Caco-2 (cell line): ENCODE results near the gene RAC2. TPM values are rescaled to one million over a fixed set of nuclear protein-coding genes. Genes with fewer than 3 reads are reported as not detected.

ENCODE experiments used
- BruUV-seq: library from RNA; stranded (reverse); fragments of 400-500 nt; replicated peaks from 2 replicates; lab custom pipeline; 2021; lab: Mats Ljungman, UMichigan
- CTCF ChIA-PET: fragments of 300-600 bp; sonication (Branson Sonifier 250); formaldehyde crosslinking; loops from one replicate; lab custom pipeline; 2022; ENCODE audit warnings: antibody characterized with exemption; lab: Charles Lee
- POLR2A ChIA-PET: fragments of 300-600 bp; sonication (Branson Sonifier 250); formaldehyde crosslinking; loops from one replicate; lab custom pipeline; 2022; ENCODE audit warnings: antibody characterized with exemption; lab: Charles Lee
- DNase-seq, 2 experiments: peaks; one replicate each; pipeline versions ENCODE4 v3.0.0 to v3.0.0-alpha.2; 2020 to 2022
- H3K27me3 ChIP-seq: replicated peaks from 2 replicates; pipeline ENCODE4 v1.6.0; 2011; ENCODE audit warnings: low read length; ENCODE audit not compliant: control insufficient read depth, insufficient read depth
- H3K36me3 ChIP-seq: 2 replicates; pipeline ENCODE4 v1.5.1; 2011; ENCODE audit warnings: low read length; ENCODE audit not compliant: control insufficient read depth, insufficient read depth
- H3K4me1 ChIP-seq: fragments of 250-450 bp; sonication (Bioruptor Pico); 2 replicates; pipeline ENCODE4 v1.5.1; 2020; ENCODE audit warnings: mild to moderate bottlenecking
- H3K4me3 ChIP-seq: 2 replicates; pipeline ENCODE4 v1.5.1; 2011; ENCODE audit warnings: low read depth, mild to moderate bottlenecking, control low read depth, low read length
- H3K9me3 ChIP-seq: fragments of 250-450 bp; sonication (Bioruptor Pico); 2 replicates; pipeline ENCODE4 v1.5.1; 2020; ENCODE audit warnings: mild to moderate bottlenecking, moderate library complexity
- H3K27ac Mint-ChIP-seq: one replicate; pipeline ENCODE4 v1.8.0; 2022; ENCODE audit warnings: mixed read lengths; ENCODE audit not compliant: unreplicated experiment
- H3K27me3 Mint-ChIP-seq: one replicate; pipeline ENCODE4 v1.8.0; 2022; ENCODE audit warnings: mixed read lengths; ENCODE audit not compliant: insufficient read depth, unreplicated experiment
- H3K36me3 Mint-ChIP-seq: one replicate; pipeline ENCODE4 v1.8.0; 2022; ENCODE audit warnings: mild to moderate bottlenecking, mixed read lengths; ENCODE audit not compliant: insufficient read depth, unreplicated experiment
- H3K4me1 Mint-ChIP-seq: one replicate; pipeline ENCODE4 v1.8.0; 2022; ENCODE audit warnings: low read depth, mixed read lengths; ENCODE audit not compliant: unreplicated experiment
- H3K4me3 Mint-ChIP-seq: one replicate; pipeline ENCODE4 v1.8.0; 2022; ENCODE audit warnings: mild to moderate bottlenecking, moderate library complexity, mixed read lengths; ENCODE audit not compliant: unreplicated experiment
- H3K9me3 Mint-ChIP-seq: one replicate; pipeline ENCODE4 v1.8.0; 2022; ENCODE audit warnings: mixed read lengths; ENCODE audit not compliant: unreplicated experiment
- CTCF ChIP-seq, 2 experiments: fragments of 200-600 bp in 1 of 2; IDR thresholded peaks; 1 replicate in 1 of 2; 2 replicates in 1 of 2; pipeline versions ENCODE4 v1.5.1 to v1.8.0; 2011 to 2022; ENCODE audit warnings: antibody characterized with exemption in 1 of 2, control low read depth in 1 of 2, inconsistent platforms in 1 of 2, low read depth in 1 of 2, low read length in 1 of 2, mild to moderate bottlenecking in 1 of 2, moderate library complexity in 1 of 2; ENCODE audit not compliant: insufficient read depth in 1 of 2, severe bottlenecking in 1 of 2, unreplicated experiment in 1 of 2
- intact Hi-C: fragments of 100-400 bp; cut with micrococcal nuclease; formaldehyde crosslinking; loops from one replicate; pipeline ENCODE4 v1.10.0; 2022; ENCODE audit not compliant: unreplicated experiment
- total RNA-seq: library from RNA; stranded (reverse); gene quantifications from 2 replicates; pipeline ENCODE4 v1.2.3, GENCODE V29; 2022

RAC2 gene
- total RNA-seq, 1 experiment from 2014 or later: 0.25 TPM

GRCh38 chr22:37220543-37220981 lies 23.5 kb downstream of the RAC2 start:
- peaks cover 9% of the 10 kb centered on the region for H3K27me3 Mint-ChIP-seq
- CTCF ChIA-PET: no interaction called here
- BruUV-seq: no TSS peak
- Histone ChIP-seq H3K4me3 (no peak overlapping the region), H3K9me3 (no peaks in the 10 kb centered on the region), H3K36me3 (no peaks in the 10 kb centered on the region), H3K27me3 (no peaks in the 10 kb centered on the region), H3K4me1 (no peaks in the 10 kb centered on the region)
- no peak overlapping the region for H3K27ac Mint-ChIP-seq
- intact Hi-C loops: no loop called here
- H3K36me3 Mint-ChIP-seq: no peaks in the 10 kb centered on the region
- TF ChIP-seq CTCF (IDR thresholded peaks at IDR 0.05; ENCODE audit: insufficient read depth in 1 of 2, low read depth in 1 of 2, low read length in 1 of 2, severe bottlenecking in 1 of 2, unreplicated experiment in 1 of 2): no peak
- no peaks in the 10 kb centered on the region for H3K4me1 Mint-ChIP-seq
- POLR2A ChIA-PET: no interaction called here
- no peak overlapping the region for H3K4me3 Mint-ChIP-seq
- DNase-seq: no peak
- H3K9me3 Mint-ChIP-seq: no peaks in the 10 kb centered on the region

- no TSS peak for BruUV-seq
- no peak for TF ChIP-seq CTCF (IDR thresholded peaks at IDR 0.05; ENCODE audit: insufficient read depth in 1 of 2, low read depth in 1 of 2, low read length in 1 of 2, severe bottlenecking in 1 of 2, unreplicated experiment in 1 of 2)
- CTCF ChIA-PET: no interaction called here
- H3K27me3 ChIP-seq: no peaks in the 10 kb centered on the region
- intact Hi-C loops: no loop called here
- no peaks in the 10 kb centered on the region for H3K4me1 ChIP-seq
- H3K4me3 ChIP-seq: no peak overlapping the region
- Mint-ChIP-seq H3K9me3 (no peaks in the 10 kb centered on the region), H3K27ac (no peak overlapping the region), H3K36me3 (no peaks in the 10 kb centered on the region), H3K27me3 (peaks cover 9% of the 10 kb centered on the region), H3K4me1 (peaks cover 2% of the 10 kb centered on the region), H3K4me3 (no peak overlapping the region)
- H3K36me3 ChIP-seq: no peaks in the 10 kb centered on the region
- no peaks in the 10 kb centered on the region for H3K9me3 ChIP-seq
- DNase-seq: no peak
- POLR2A ChIA-PET: no interaction called here
Observed at GRCh38 chr22:37219533-37219932, 24.5 kb downstream of the RAC2 start.

- CTCF ChIA-PET: no interaction called here
- H3K9me3 Mint-ChIP-seq: no peaks in the 10 kb centered on the region
Observed at GRCh38 chr22:37218771-37219411, 25.2 kb downstream of the RAC2 start.

More at GRCh38 chr22:37218771-37219411, 25.2 kb downstream of the RAC2 start:
- intact Hi-C loops: no loop called here
- Histone ChIP-seq H3K4me1 (no peaks in the 10 kb centered on the region), H3K27me3 (no peaks in the 10 kb centered on the region), H3K9me3 (no peaks in the 10 kb centered on the region), H3K36me3 (no peaks in the 10 kb centered on the region), H3K4me3 (no peak overlapping the region)
- BruUV-seq: no TSS peak
- POLR2A ChIA-PET: no interaction called here
- Mint-ChIP-seq H3K36me3 (no peaks in the 10 kb centered on the region), H3K4me1 (peaks cover 5% of the 10 kb centered on the region), H3K27ac (no peak overlapping the region), H3K4me3 (no peak overlapping the region), H3K27me3 (peaks cover 9% of the 10 kb centered on the region)
- no peak for DNase-seq
- no peak for TF ChIP-seq CTCF (IDR thresholded peaks at IDR 0.05; ENCODE audit: insufficient read depth in 1 of 2, low read depth in 1 of 2, low read length in 1 of 2, severe bottlenecking in 1 of 2, unreplicated experiment in 1 of 2)
